ENCODE results near the gene ATG13.

- TF ChIP-seq POLR2A (IDR thresholded peaks at IDR 0.05; ENCODE audit: low read length) (no peak), GATA1 (IDR thresholded peaks at IDR 0.05; ENCODE audit: low read depth, low read length) (no peak)
These were observed 26.4 kb upstream of the ATG13 start for GRCh38 chr11:46590740-46591605.

Measured in erythroblast (primary cell).